PC-3 (cell line): ENCODE results near the gene CHD9. TPM values are rescaled to one million over a fixed set of nuclear protein-coding genes. Genes with fewer than 3 reads are reported as not detected.
"Not testable (repeated sequence)": the region's sequence is repeated elsewhere in the genome, so short reads cannot be mapped to it uniquely, and the experiment has no call there.

Experiments
- ATAC-seq: fragments of 200-7000 bp; cut with Tn5 transposase; 2 replicates; pipeline ENCODE4 v1.9.1; 2020; ENCODE audit warnings: mild to moderate bottlenecking, moderate library complexity
- BruUV-seq: library from RNA; stranded (reverse); fragments of 400-500 nt; replicated peaks from 2 replicates; lab custom pipeline; 2021; lab: Mats Ljungman, UMichigan
- CTCF ChIA-PET: fragments of 300-600 bp; sonication (Branson Sonifier 250); formaldehyde crosslinking; loops from one replicate; lab custom pipeline; 2022; ENCODE audit warnings: antibody characterized with exemption; lab: Charles Lee
- POLR2A ChIA-PET: fragments of 300-600 bp; sonication (Branson Sonifier 250); formaldehyde crosslinking; loops from one replicate; lab custom pipeline; 2022; ENCODE audit warnings: antibody characterized with exemption; ENCODE audit not compliant: unreplicated experiment; lab: Charles Lee
- DNase-seq: peaks from one replicate; pipeline ENCODE4 v3.0.0-alpha.2; 2015
- H2AFZ ChIP-seq: fragments of 300-600 bp; sonication (generic); 2 replicates; pipeline ENCODE4 v1.6.0; 2016; ENCODE audit warnings: antibody characterized with exemption, low read length
- H3F3A ChIP-seq: fragments of 300-600 bp; sonication (generic); one replicate; pipeline ENCODE4 v1.6.0; 2017; ENCODE audit warnings: antibody characterized with exemption, low read length, control low read depth, mild to moderate bottlenecking; ENCODE audit not compliant: unreplicated experiment
- H3K27ac ChIP-seq: fragments of 300-600 bp; sonication (generic); 2 replicates; pipeline ENCODE4 v1.5.1; 2016; ENCODE audit warnings: mild to moderate bottlenecking, low read length
- H3K27me3 ChIP-seq: fragments of 300-600 bp; sonication (generic); 2 replicates; pipeline ENCODE4 v1.6.1; 2016; ENCODE audit warnings: low read length, mixed read lengths
- H3K36me3 ChIP-seq: fragments of 300-600 bp; sonication (generic); 2 replicates; pipeline ENCODE4 v1.6.1; 2016; ENCODE audit warnings: low read depth, mixed run types, low read length, mixed read lengths
- H3K4me1 ChIP-seq: fragments of 300-600 bp; sonication (generic); 2 replicates; pipeline ENCODE4 v1.5.1; 2016; ENCODE audit warnings: low read length; ENCODE audit not compliant: insufficient read depth
- H3K4me2 ChIP-seq: fragments of 300-600 bp; sonication (generic); 2 replicates; pipeline ENCODE4 v1.6.0; 2016; ENCODE audit warnings: low read length
- H3K4me3 ChIP-seq: fragments of 300-600 bp; sonication (generic); 2 replicates; pipeline ENCODE4 v1.5.1; 2016; ENCODE audit warnings: mild to moderate bottlenecking, low read length, mixed read lengths
- H3K79me2 ChIP-seq: fragments of 300-600 bp; sonication (generic); 2 replicates; pipeline ENCODE4 v1.6.1; 2017; ENCODE audit warnings: low read length, mixed read lengths
- H3K9ac ChIP-seq: fragments of 300-600 bp; sonication (generic); 2 replicates; pipeline ENCODE4 v1.6.0; 2016; ENCODE audit warnings: mild to moderate bottlenecking, low read length
- H3K9me2 ChIP-seq: fragments of 300-600 bp; sonication (generic); replicated peaks from 2 replicates; pipeline ENCODE4 v1.6.1; 2016; ENCODE audit warnings: mixed run types, low read length, mixed read lengths
- H3K9me3 ChIP-seq: fragments of 300-600 bp; sonication (generic); 2 replicates; pipeline ENCODE4 v1.6.1; 2016; ENCODE audit warnings: low read length, mixed read lengths
- H4K20me1 ChIP-seq: fragments of 300-600 bp; sonication (generic); 2 replicates; pipeline ENCODE4 v1.6.1; 2016; ENCODE audit warnings: low read length, mixed read lengths
- EZH2 ChIP-seq: fragments of 300-600 bp; sonication (generic); IDR thresholded peaks from one replicate; pipeline ENCODE4 v1.6.1; 2017; ENCODE audit warnings: antibody characterized with exemption, mild to moderate bottlenecking, low read length; ENCODE audit not compliant: unreplicated experiment
- EZH2phosphoT487 ChIP-seq: fragments of 300-600 bp; sonication (generic); IDR thresholded peaks from 2 replicates; pipeline ENCODE4 v1.6.1; 2018; ENCODE audit warnings: mild to moderate bottlenecking, antibody characterized with exemption, low read length, borderline replicate concordance
- intact Hi-C: fragments of 100-400 bp; cut with micrococcal nuclease; formaldehyde crosslinking; loops from 2 replicates; pipeline ENCODE4 v1.9.0; 2023
- total RNA-seq: library from RNA; depleted of rRNA; stranded (reverse); fragments of >200 nt; gene quantifications from 2 replicates; pipeline ENCODE4 v1.2.3, GENCODE V29; 2014
- TF ChIP-seq, protein P1 (sequence below): fragments of 300-600 bp; sonication (generic); conservative IDR thresholded peaks from 2 replicates; pipeline ENCODE4 v1.5.1; 2017; ENCODE audit warnings: antibody characterized with exemption, low read depth, mild to moderate bottlenecking, low read length

The CHD9 gene
- total RNA-seq, 1 experiment from 2014 or later: 13.3 TPM

- Histone ChIP-seq H3K27ac (no peak overlapping the region), H3K9ac (no peak overlapping the region), H3F3A (no peaks in the 10 kb centered on the region), H3K4me2 (no peak overlapping the region), H2AFZ (no peak overlapping the region), H3K27me3 (no peaks in the 10 kb centered on the region), H3K9me2 (no peaks in the 10 kb centered on the region), H3K36me3 (no peaks in the 10 kb centered on the region), H3K79me2 (no peaks in the 10 kb centered on the region), H3K4me1 (no peaks in the 10 kb centered on the region), H3K4me3 (no peak overlapping the region), H3K9me3 (no peaks in the 10 kb centered on the region), H4K20me1 (no peaks in the 10 kb centered on the region)
- ChIA-PET CTCF (no interaction called here), POLR2A (no interaction called here)
- BruUV-seq: no TSS peak
- ATAC-seq (no peak), DNase-seq (no peak)
- no peak for TF ChIP-seq EZH2phosphoT487
- TF ChIP-seq, protein P1, sequence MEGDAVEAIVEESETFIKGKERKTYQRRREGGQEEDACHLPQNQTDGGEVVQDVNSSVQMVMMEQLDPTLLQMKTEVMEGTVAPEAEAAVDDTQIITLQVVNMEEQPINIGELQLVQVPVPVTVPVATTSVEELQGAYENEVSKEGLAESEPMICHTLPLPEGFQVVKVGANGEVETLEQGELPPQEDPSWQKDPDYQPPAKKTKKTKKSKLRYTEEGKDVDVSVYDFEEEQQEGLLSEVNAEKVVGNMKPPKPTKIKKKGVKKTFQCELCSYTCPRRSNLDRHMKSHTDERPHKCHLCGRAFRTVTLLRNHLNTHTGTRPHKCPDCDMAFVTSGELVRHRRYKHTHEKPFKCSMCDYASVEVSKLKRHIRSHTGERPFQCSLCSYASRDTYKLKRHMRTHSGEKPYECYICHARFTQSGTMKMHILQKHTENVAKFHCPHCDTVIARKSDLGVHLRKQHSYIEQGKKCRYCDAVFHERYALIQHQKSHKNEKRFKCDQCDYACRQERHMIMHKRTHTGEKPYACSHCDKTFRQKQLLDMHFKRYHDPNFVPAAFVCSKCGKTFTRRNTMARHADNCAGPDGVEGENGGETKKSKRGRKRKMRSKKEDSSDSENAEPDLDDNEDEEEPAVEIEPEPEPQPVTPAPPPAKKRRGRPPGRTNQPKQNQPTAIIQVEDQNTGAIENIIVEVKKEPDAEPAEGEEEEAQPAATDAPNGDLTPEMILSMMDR: no peak
- intact Hi-C loops: no loop called here
Observed at GRCh38 chr16:53175118-53175517, 120.3 kb downstream of the CHD9 start.

GRCh38 chr16:53176434-53176833 is 121.6 kb downstream of the CHD9 start:
- ChIA-PET POLR2A (no interaction called here), CTCF (no interaction called here)
- Histone ChIP-seq H3K79me2 (no peaks in the 10 kb centered on the region), H2AFZ (no peak overlapping the region), H3K27me3 (no peaks in the 10 kb centered on the region), H3K4me3 (no peak overlapping the region), H3K4me1 (no peaks in the 10 kb centered on the region), H3F3A (no peaks in the 10 kb centered on the region), H4K20me1 (no peaks in the 10 kb centered on the region), H3K36me3 (no peaks in the 10 kb centered on the region), H3K4me2 (no peak overlapping the region), H3K27ac (no peak overlapping the region), H3K9me3 (no peaks in the 10 kb centered on the region), H3K9me2 (no peaks in the 10 kb centered on the region), H3K9ac (no peak overlapping the region)
- intact Hi-C loops: no loop called here
- BruUV-seq: no TSS peak
- no peak for TF ChIP-seq EZH2
- TF ChIP-seq, protein P1: no peak
- TF ChIP-seq EZH2phosphoT487: no peak
- no peak for DNase-seq
- no peak for ATAC-seq

- no peaks in the 10 kb centered on the region for H3K36me3 ChIP-seq
- intact Hi-C loops: no loop called here
- H4K20me1 ChIP-seq: no peaks in the 10 kb centered on the region
- no peaks in the 10 kb centered on the region for H3F3A ChIP-seq
- no peak overlapping the region for H3K4me2 ChIP-seq
- no peak overlapping the region for H3K9ac ChIP-seq
- CTCF ChIA-PET: no interaction called here
- H3K4me1 ChIP-seq: no peaks in the 10 kb centered on the region
- BruUV-seq: no TSS peak
- no peaks in the 10 kb centered on the region for H3K9me2 ChIP-seq
- ATAC-seq (no peak), DNase-seq (no peak)
- POLR2A ChIA-PET: no interaction called here
- no peaks in the 10 kb centered on the region for H3K27me3 ChIP-seq
- no peak overlapping the region for H3K27ac ChIP-seq
- TF ChIP-seq EZH2phosphoT487 (no peak), EZH2 (no peak)
- H3K9me3 ChIP-seq: no peaks in the 10 kb centered on the region
- H2AFZ ChIP-seq: no peak overlapping the region
- no peaks in the 10 kb centered on the region for H3K79me2 ChIP-seq
- no peak overlapping the region for H3K4me3 ChIP-seq
Observed at GRCh38 chr16:53183442-53183841, 128.7 kb downstream of the CHD9 start.

GRCh38 chr16:53185741-53186140 is 130.9 kb downstream of the CHD9 start:
- H4K20me1 ChIP-seq: not testable (repeated sequence)

More at GRCh38 chr16:53185741-53186140, 130.9 kb downstream of the CHD9 start:
- H3K4me2 ChIP-seq, DNase-seq, intact Hi-C loops, H3K4me3 ChIP-seq, H3K9ac ChIP-seq, BruUV-seq, H3K79me2 ChIP-seq, H3K36me3 ChIP-seq, H2AFZ ChIP-seq, ATAC-seq, CTCF ChIA-PET, H3F3A ChIP-seq, H3K9me2 ChIP-seq, H3K27ac ChIP-seq, H3K27me3 ChIP-seq, POLR2A ChIA-PET, H3K9me3 ChIP-seq, H3K4me1 ChIP-seq: not testable (repeated sequence)
